Endothelial cell of umbilical vein (primary cell): ENCODE measurements around the gene ZFX.

Source experiments
- EZH2 ChIP-seq: IDR thresholded peaks from 2 replicates; pipeline ENCODE4 v1.6.1; 2012; ENCODE audit warnings: borderline replicate concordance, low read depth, mild to moderate bottlenecking, moderate library complexity, low read length, inconsistent platforms; ENCODE audit not compliant: severe bottlenecking
- FOS ChIP-seq: IDR thresholded peaks from 2 replicates; pipeline ENCODE4 v1.6.1; 2011; ENCODE audit warnings: mild to moderate bottlenecking, low read length, moderate library complexity, borderline replicate concordance; ENCODE audit not compliant: insufficient read depth
- POLR2A ChIP-seq: IDR thresholded peaks from 2 replicates; pipeline ENCODE4 v1.6.1; 2012; ENCODE audit warnings: low read depth, mild to moderate bottlenecking, control low read depth, low read length
- POLR2AphosphoS5 ChIP-seq: IDR thresholded peaks from 2 replicates; pipeline ENCODE4 v1.6.1; 2012; ENCODE audit warnings: low read depth, mild to moderate bottlenecking, control low read depth, low read length, moderate library complexity; ENCODE audit not compliant: insufficient read depth
- TF ChIP-seq, protein P1 (sequence below), 2 donors: IDR thresholded peaks; 1 replicate in 1 of 2; 2 replicates in 1 of 2; pipeline ENCODE4 v1.5.1; 2011; ENCODE audit warnings: low read length in 2 of 2, mild to moderate bottlenecking in 2 of 2, moderate library complexity in 2 of 2, control low read depth in 1 of 2, inconsistent platforms in 1 of 2, low read depth in 1 of 2; ENCODE audit not compliant: insufficient read depth in 1 of 2; ENCODE audit errors: extremely low read depth in 1 of 2

DNA sequence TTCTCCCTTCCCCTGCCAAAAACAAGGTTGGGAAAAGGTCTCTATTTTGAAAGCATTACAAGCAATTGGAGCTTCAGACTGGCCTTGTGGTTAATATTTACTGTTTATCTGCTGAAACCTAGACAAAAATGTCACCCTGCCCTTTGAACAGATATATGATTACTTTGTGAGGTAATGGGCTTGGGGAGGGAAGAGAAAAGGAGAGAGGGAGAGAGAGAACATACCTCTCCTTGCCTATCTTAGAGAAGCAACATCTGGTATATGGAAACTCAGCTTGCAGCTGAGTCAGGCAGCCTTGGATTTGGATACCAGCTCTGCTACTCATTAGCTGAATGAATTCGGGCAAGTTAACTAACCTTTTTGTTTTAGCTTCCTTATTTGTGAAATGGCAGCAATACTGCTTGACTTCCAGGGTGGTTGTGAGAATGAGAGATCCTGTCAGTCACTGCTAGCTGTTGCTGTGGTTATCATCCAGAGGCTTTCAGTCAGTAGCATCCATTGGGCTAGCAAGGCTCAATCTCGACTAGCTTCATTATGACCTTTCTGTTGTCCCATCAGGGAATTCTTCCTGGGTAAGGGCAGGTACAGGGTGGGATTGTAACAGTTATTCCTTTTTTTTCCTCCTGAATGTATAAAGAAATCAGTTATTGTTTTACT lies 41.1 kb downstream of the ZFX start:
- TF ChIP-seq, protein P1, sequence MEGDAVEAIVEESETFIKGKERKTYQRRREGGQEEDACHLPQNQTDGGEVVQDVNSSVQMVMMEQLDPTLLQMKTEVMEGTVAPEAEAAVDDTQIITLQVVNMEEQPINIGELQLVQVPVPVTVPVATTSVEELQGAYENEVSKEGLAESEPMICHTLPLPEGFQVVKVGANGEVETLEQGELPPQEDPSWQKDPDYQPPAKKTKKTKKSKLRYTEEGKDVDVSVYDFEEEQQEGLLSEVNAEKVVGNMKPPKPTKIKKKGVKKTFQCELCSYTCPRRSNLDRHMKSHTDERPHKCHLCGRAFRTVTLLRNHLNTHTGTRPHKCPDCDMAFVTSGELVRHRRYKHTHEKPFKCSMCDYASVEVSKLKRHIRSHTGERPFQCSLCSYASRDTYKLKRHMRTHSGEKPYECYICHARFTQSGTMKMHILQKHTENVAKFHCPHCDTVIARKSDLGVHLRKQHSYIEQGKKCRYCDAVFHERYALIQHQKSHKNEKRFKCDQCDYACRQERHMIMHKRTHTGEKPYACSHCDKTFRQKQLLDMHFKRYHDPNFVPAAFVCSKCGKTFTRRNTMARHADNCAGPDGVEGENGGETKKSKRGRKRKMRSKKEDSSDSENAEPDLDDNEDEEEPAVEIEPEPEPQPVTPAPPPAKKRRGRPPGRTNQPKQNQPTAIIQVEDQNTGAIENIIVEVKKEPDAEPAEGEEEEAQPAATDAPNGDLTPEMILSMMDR (IDR thresholded peaks at IDR 0.05; ENCODE audit: extremely low read depth in 1 of 2, insufficient read depth in 1 of 2, low read depth in 1 of 2, low read length in 2 of 2), result no peak
- no peak for TF ChIP-seq EZH2
- no peak for TF ChIP-seq FOS
- TF ChIP-seq POLR2A, result no peak
- no peak for TF ChIP-seq POLR2AphosphoS5
